Mucosa of descending colon (tissue), 3 donors: ENCODE data around the gene ACOXL. TPM values are rescaled to one million over a fixed set of nuclear protein-coding genes. Genes with fewer than 3 reads are reported as not detected.
A peak's percentile ranks its signal among the peaks of the same experiment; 100 is the strongest.

Experiments used
- ATAC-seq: fragments of 200-7000 bp; cut with Tn5 transposase; one replicate; pipeline ENCODE4 v1.9.1; 2020; ENCODE audit warnings: mild to moderate bottlenecking, moderate library complexity
- DNase-seq, 3 donors: peaks; one replicate each; pipeline ENCODE4 v3.0.0-alpha.2; 2020
- H3K36me3 ChIP-seq: fragments of 200-600 bp; one replicate; pipeline ENCODE4 v1.8.0; 2021; ENCODE audit warnings: low read depth, mild to moderate bottlenecking
- H3K4me1 ChIP-seq: fragments of 200-600 bp; one replicate; pipeline ENCODE4 v1.8.0; 2021; ENCODE audit warnings: low read depth, mild to moderate bottlenecking
- H3K4me3 ChIP-seq: fragments of 200-600 bp; one replicate; pipeline ENCODE4 v1.8.0; 2021; ENCODE audit warnings: mild to moderate bottlenecking
- H3K9me3 ChIP-seq: fragments of 200-600 bp; one replicate; pipeline ENCODE4 v1.8.0; 2021; ENCODE audit warnings: mild to moderate bottlenecking
- intact Hi-C, 2 donors: fragments of 100-400 bp; cut with DNase I in 1 of 2; cut with micrococcal nuclease in 1 of 2; formaldehyde crosslinking; loops; one replicate each; pipeline versions ENCODE4 v1.11.0 to v1.11.1; 2022; cut with DNase I, micrococcal nuclease
- total RNA-seq, 3 donors: library from RNA; stranded (reverse); fragmentation: NEBNext Ultra II Directional in 2 of 3; extraction: Animal tissue kit (Norgen Biotek cat#: 25700) in 2 of 3; gene quantifications; one replicate each; pipeline versions ENCODE4 v1.2.1 to v1.2.4, GENCODE V29; 2021 to 2023
- TF ChIP-seq, protein P1 (sequence below): fragments of 200-600 bp; IDR thresholded peaks from one replicate; pipeline ENCODE4 v1.8.0; 2022; ENCODE audit warnings: antibody characterized with exemption, mild to moderate bottlenecking
- donor health status: DM: no; HTN: no; CAD: no; lungs with moderate emphysema.
- donor health status: DM: no; HTN: no; CAD: no.
- donor health status: DM: no; HTN: yes; CAD: no.

ACOXL gene
- total RNA-seq, 3 donors from 2014 or later = 0.51 to 1.2 (median 0.87) TPM

DNA sequence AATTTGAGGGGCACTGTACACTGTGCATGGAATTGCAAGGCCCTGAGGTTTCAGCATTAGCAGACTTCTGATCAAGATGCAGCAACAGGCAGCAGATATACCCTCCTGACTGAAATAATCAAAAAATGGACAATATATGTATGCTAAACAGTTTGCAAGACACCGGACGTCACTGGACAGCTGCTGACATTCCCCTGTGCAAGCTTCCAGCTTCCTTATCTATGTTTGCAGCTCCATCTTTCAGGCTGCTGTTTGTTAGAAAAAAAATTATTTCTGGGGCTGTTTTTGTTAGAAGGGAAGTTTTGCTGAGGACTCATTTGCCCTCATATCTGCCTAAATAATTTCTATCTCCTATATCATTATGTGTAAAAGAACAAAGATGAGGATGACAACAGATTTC lies 208.9 kb downstream of the ACOXL start:
- Histone ChIP-seq H3K4me1 (no peaks in the 10 kb centered on the region), H3K36me3 (no peaks in the 10 kb centered on the region), H3K9me3 (no peaks in the 10 kb centered on the region), H3K4me3 (no peak overlapping the region)
- no peak for ATAC-seq
- intact Hi-C loops = no loop called here
- TF ChIP-seq, protein P1, sequence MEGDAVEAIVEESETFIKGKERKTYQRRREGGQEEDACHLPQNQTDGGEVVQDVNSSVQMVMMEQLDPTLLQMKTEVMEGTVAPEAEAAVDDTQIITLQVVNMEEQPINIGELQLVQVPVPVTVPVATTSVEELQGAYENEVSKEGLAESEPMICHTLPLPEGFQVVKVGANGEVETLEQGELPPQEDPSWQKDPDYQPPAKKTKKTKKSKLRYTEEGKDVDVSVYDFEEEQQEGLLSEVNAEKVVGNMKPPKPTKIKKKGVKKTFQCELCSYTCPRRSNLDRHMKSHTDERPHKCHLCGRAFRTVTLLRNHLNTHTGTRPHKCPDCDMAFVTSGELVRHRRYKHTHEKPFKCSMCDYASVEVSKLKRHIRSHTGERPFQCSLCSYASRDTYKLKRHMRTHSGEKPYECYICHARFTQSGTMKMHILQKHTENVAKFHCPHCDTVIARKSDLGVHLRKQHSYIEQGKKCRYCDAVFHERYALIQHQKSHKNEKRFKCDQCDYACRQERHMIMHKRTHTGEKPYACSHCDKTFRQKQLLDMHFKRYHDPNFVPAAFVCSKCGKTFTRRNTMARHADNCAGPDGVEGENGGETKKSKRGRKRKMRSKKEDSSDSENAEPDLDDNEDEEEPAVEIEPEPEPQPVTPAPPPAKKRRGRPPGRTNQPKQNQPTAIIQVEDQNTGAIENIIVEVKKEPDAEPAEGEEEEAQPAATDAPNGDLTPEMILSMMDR = no peak
- DNase-seq = no peak

DNA sequence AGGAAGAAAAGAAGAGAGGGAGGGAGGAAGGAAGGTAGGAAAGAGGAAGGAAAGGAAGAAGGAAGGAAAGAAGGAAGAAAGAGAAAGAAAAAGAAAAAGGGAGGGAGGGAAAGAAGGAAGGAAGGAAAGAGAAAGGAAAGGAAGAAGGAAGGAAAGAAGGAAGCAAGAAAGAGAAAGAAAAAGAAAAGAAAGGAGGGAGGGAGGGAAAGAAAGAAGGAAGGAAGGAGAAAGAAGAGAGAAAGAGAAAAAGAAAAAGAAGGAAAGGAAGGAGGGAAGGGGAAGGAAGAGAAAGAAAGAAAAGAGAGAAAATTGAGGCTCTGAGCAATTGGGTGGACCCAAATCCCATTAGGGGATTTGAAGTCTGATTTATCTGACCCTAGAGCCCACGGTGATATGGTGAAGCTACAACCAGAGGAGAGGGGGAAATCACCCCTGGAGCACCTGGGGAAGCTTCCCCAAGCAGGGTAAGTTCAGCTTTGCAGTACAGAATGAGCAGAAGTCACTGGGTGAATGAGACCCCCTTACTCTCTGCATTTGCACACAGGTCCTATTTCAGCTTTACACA lies 210.8 kb downstream of the ACOXL start:
- H3K36me3 ChIP-seq = no peaks in the 10 kb centered on the region
- intact Hi-C loops = no loop called here
- no peak for ATAC-seq
- H3K4me3 ChIP-seq = no peak overlapping the region
- TF ChIP-seq, protein P1 = no peak
- no peaks in the 10 kb centered on the region for H3K4me1 ChIP-seq
- DNase-seq = no peak
- no peaks in the 10 kb centered on the region for H3K9me3 ChIP-seq

DNA sequence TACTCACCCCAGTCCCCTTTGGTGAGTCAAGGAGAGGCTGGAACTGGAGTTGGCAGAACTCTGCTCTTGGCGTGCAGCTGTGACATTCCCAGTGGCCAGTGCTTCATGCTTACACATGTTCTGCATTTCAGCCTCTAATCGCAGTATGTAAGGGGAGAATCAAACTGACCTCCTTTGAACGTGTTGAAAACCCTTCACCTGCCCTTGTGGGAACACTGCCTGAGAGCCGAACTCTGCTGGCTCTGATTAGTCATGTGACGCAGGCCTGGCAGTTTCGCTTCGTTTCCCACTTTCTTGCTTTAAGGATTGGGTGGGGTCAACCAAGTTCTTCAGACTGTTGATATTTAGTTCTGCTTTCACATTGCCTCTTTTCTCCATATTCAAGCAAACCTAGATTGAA lies 214.5 kb downstream of the ACOXL start:
- H3K4me3 ChIP-seq = no peak overlapping the region
- H3K9me3 ChIP-seq = no peaks in the 10 kb centered on the region
- H3K4me1 ChIP-seq = no peaks in the 10 kb centered on the region
- intact Hi-C loops = no loop called here
- DNase-seq = peak in 1 of 3 donors; percentile 11
- no peak for ATAC-seq
- TF ChIP-seq, protein P1 = no peak
- H3K36me3 ChIP-seq = no peaks in the 10 kb centered on the region

DNA sequence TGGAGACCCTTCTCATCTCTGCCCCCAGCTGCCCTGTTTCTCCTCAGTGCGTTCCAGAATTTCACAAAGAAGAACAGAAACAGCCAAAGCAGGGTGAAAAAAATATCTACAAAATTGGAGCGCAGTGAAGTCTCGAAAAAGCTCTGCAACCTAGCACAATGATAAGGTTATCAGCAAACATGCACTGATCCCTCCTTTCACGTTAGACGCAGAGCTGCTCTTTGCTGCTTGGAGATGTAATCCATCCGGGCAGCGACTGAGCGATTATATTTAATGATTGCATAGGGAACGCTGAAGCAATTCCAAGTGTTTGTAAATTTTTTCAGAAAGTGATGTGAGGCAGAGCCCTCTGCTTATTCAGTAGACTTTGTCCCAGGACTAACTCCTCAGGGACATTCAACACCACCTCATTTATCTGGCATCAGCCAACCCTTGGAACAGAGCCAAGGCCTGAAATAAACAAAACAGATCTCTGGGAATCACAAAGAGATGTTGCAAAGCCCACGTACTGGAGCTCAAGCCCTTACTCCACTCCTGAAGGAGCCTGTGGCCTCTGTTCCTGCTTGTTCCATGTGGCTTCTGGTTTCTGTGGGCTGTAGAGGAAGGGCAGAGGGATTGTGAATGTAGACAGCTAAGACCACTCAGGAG lies 215.8 kb downstream of the ACOXL start:
- Histone ChIP-seq H3K36me3 (no peaks in the 10 kb centered on the region), H3K4me3 (no peak overlapping the region), H3K9me3 (no peaks in the 10 kb centered on the region), H3K4me1 (no peaks in the 10 kb centered on the region)
- intact Hi-C loops = no loop called here
- ATAC-seq (no peak), DNase-seq (peak in 1 of 3 donors; percentile 14)
- TF ChIP-seq, protein P1 = no peak

DNA sequence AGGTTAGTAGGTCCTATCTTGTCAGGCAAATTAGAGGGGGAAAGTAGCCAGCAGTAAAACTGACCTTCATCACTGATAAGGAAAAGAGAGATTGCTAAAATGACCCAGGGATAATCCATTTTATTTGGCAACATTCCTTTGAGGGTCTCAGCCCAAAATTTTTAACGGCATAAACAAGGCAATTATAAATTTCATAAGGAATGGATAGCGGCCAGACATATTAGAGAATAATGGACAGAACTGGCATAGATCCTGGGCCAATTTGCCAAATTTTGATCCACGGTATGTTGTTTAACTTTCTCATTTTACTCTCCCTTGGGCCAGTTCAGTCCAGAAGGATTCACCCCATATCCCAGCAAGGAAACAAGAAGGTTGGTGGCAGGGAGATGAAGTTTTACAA lies 217.9 kb downstream of the ACOXL start:
- no peaks in the 10 kb centered on the region for H3K4me1 ChIP-seq
- DNase-seq (no peak), ATAC-seq (no peak)
- H3K9me3 ChIP-seq = no peaks in the 10 kb centered on the region
- H3K4me3 ChIP-seq = no peak overlapping the region
- no peaks in the 10 kb centered on the region for H3K36me3 ChIP-seq
- intact Hi-C loops = no loop called here
- TF ChIP-seq, protein P1 = no peak
